Suprapubic skin (tissue), 4 donors: Measurements from ENCODE around the gene GPX5.

Experiments
- POLR2A ChIP-seq, 2 donors: fragments of 450-650 bp; IDR thresholded peaks; one replicate each; pipeline ENCODE4 v1.6.1; 2017; ENCODE audit warnings: antibody characterized with exemption in 2 of 2, mild to moderate bottlenecking in 2 of 2, moderate library complexity in 2 of 2
- POLR2AphosphoS5 ChIP-seq, 3 donors: sonication (generic); formaldehyde crosslinking; IDR thresholded peaks; one replicate each; pipeline ENCODE4 v1.6.1; 2017; ENCODE audit warnings: antibody characterized with exemption in 3 of 3
- TF ChIP-seq, protein P1 (sequence below), 2 donors: fragments of 200-600 bp in 1 of 2; fragments of 450-650 bp in 1 of 2; sonication (generic) in 1 of 2; IDR thresholded peaks; one replicate each; pipeline ENCODE4 v1.5.1; 2016 to 2019; ENCODE audit warnings: antibody characterized with exemption in 2 of 2, mild to moderate bottlenecking in 1 of 2, moderate library complexity in 1 of 2

DNA sequence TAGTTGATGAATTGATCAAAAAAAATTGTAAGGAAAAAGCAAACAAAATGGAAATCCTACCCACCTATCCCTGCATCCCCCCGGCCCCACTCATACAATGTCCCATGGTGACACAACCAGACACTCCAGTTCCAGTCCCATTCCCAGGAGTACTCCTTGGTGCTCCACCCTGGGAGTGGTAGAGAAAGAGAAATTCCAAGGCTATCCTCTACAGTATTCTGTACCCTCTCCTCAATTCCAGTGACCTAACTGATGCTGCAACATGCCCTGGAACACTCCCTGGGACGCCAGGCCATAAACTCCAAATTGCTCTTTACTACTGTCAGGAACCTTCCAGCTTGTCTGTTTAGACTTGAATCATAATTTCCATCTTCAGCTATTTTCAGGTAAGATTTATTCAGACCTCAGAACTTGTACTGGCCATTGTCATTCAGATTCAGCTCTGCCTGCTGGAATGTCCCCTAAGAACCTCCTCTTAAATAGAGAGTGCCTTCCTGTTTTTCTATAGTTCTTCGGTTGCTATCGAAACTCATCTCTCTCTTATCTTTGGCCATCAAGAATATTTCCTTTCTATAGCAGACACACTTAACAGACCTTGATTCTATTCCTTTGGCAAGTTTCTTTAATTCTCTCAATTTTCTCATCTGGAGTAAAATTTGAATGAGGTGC is 18.7 kb upstream of the GPX5 start:
- TF ChIP-seq, protein P1, sequence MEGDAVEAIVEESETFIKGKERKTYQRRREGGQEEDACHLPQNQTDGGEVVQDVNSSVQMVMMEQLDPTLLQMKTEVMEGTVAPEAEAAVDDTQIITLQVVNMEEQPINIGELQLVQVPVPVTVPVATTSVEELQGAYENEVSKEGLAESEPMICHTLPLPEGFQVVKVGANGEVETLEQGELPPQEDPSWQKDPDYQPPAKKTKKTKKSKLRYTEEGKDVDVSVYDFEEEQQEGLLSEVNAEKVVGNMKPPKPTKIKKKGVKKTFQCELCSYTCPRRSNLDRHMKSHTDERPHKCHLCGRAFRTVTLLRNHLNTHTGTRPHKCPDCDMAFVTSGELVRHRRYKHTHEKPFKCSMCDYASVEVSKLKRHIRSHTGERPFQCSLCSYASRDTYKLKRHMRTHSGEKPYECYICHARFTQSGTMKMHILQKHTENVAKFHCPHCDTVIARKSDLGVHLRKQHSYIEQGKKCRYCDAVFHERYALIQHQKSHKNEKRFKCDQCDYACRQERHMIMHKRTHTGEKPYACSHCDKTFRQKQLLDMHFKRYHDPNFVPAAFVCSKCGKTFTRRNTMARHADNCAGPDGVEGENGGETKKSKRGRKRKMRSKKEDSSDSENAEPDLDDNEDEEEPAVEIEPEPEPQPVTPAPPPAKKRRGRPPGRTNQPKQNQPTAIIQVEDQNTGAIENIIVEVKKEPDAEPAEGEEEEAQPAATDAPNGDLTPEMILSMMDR (IDR thresholded peaks at IDR 0.05), result no peak
- no peak for TF ChIP-seq POLR2AphosphoS5 (IDR thresholded peaks at IDR 0.05)
- TF ChIP-seq POLR2A (IDR thresholded peaks at IDR 0.05), result no peak
